ENCODE measurements around the gene TBX1. TPM values are rescaled to one million over a fixed set of nuclear protein-coding genes. Genes with fewer than 3 reads are reported as not detected.

The TBX1 gene
- total RNA-seq, 1 experiment from 2014 or later: 3.9 TPM

GRCh38 chr22:19802894-19803735, 42.5 kb downstream of the TBX1 start (continued):
- TF ChIP-seq ZBTB33 (IDR thresholded peaks at IDR 0.05; ENCODE audit: extremely low read depth, insufficient replicate concordance, low read length) (no peak), JUND (IDR thresholded peaks at IDR 0.05) (no peak), EZH2phosphoT487 (IDR thresholded peaks at IDR 0.05; ENCODE audit: borderline replicate concordance) (no peak), FOSL1 (IDR thresholded peaks at IDR 0.05; ENCODE audit: low read depth) (no peak), ZNF274 (IDR thresholded peaks at IDR 0.05; ENCODE audit: low read depth, low read length) (no peak), REST (IDR thresholded peaks at IDR 0.05; ENCODE audit: low read depth) (no peak), TCF7L2 (IDR thresholded peaks at IDR 0.05; ENCODE audit: borderline replicate concordance, extremely low read depth, insufficient read depth, insufficient read length) (no peak), EZH2 (IDR thresholded peaks at IDR 0.05) (no peak)

Data from HCT116 (cell line).